ENCODE measurements around the gene HOXD9. TPM values are rescaled to one million over a fixed set of nuclear protein-coding genes. Genes with fewer than 3 reads are reported as not detected.

HOXD9 gene
- total RNA-seq, 6 donors from 2014 or later: 0.40 to 1.2 TPM; not detected in 4

DNA sequence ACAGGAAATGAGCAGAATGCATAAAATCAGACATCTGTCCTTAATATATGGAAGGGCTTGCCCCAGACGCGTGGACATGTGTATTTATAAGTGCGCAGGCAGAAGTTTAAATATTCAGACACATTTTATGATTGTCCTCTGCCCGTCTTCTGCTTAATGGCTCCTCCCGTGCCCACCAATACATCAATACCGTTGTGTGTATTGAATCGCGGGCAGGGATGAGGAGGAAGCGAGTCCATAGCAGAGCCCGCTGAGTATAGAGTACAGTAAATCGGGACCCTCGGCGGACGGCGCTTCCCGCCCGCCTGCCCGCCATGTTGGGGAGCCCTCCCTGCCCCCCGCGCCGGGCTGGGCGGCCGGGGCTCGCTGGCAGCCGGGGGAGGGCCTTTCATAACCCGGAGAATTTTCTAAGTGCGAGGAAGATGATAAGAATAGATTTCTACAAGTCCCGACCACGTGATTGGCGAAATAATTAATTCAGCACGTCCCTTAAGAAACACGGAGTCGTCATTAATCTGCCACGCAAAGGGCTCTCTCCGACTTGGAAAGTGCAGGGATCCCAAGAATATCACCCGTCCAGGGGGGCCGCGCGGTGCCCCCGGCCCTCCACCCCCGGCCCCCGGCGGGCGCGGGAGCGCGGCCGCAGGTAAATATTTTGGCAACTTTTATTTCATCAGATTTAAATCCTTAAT lies 34.4 kb downstream of the HOXD9 start, which contains the start of gene HOXD3:
Gene HOXD3, plus strand, starts transcription at position 501 of the 692 bp plus-strand sequence. CDS start 11,808 bp downstream, outside the sequence.
- no peaks in the 10 kb centered on the region for H3K9me3 ChIP-seq
- TF ChIP-seq POLR2AphosphoS5 (IDR thresholded peaks at IDR 0.05) (no peak), POLR2A (IDR thresholded peaks at IDR 0.05) (no peak), EP300 (IDR thresholded peaks at IDR 0.05) (no peak)
- TF ChIP-seq, protein P1, sequence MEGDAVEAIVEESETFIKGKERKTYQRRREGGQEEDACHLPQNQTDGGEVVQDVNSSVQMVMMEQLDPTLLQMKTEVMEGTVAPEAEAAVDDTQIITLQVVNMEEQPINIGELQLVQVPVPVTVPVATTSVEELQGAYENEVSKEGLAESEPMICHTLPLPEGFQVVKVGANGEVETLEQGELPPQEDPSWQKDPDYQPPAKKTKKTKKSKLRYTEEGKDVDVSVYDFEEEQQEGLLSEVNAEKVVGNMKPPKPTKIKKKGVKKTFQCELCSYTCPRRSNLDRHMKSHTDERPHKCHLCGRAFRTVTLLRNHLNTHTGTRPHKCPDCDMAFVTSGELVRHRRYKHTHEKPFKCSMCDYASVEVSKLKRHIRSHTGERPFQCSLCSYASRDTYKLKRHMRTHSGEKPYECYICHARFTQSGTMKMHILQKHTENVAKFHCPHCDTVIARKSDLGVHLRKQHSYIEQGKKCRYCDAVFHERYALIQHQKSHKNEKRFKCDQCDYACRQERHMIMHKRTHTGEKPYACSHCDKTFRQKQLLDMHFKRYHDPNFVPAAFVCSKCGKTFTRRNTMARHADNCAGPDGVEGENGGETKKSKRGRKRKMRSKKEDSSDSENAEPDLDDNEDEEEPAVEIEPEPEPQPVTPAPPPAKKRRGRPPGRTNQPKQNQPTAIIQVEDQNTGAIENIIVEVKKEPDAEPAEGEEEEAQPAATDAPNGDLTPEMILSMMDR (IDR thresholded peaks at IDR 0.05): no peak
- DNase-seq: peak in 1 of 2 donors; percentile 57
- peaks cover 14 to 46% (median 25%) of the 10 kb centered on the region in 4 donors for H3K4me1 ChIP-seq
- ATAC-seq (ENCODE audit: low FRiP score in 2 of 2): no peak
- H3K27me3 ChIP-seq: peaks cover 0 to 83% (median 41%) of the 10 kb centered on the region in 4 donors
- no peak within 1 kb of the TSS for H3K4me3 ChIP-seq
- H3K27ac ChIP-seq: no peak within 1 kb of the TSS
- no peaks in the 10 kb centered on the region for H3K36me3 ChIP-seq
- WGBS, 2 donors: 7 to 9% methylated on average over 34 to 48 of the region's 48 CpGs

DNA sequence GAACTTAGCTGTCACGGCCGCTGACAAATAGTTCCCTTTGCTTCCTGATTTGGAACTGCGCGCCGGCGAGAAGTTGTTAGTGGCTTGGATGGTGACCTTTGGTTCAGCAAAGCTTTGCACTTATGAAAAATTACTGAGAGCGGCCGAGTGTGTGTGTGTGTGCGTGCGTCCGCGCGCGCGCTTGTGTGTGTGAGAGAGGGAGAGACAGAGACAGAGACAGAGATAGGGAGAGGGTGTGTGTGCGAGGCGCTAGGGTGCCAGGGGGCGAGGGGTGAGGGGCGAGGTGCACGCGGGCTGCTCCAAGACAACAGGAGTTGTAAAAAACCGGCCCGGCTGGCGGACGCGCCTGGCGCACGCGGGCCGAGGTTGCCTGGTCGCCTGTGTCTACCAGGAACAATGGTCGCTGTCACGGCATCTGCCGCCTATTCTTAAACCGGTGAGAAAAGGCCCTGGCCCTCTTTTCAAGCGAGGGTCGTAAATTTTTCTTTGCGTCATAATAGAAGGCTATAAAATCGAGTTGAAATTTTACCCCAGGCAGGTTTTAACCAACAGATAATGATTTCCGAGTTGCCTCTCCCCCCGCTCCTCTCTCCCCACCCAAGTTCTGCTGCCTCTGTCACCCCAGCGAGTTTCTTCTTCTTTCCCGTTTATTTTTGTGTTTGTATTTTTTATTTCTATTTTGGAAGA lies 35.1 kb downstream of the HOXD9 start:
- H3K27ac ChIP-seq: no peak overlapping the region
- peaks cover 9 to 39% (median 23%) of the 10 kb centered on the region in 4 donors for H3K4me1 ChIP-seq
- no peaks in the 10 kb centered on the region for H3K9me3 ChIP-seq
- DNase-seq (peak in 1 of 2 donors; percentile 80), ATAC-seq (ENCODE audit: low FRiP score in 2 of 2) (no peak)
- no peak overlapping the region for H3K4me3 ChIP-seq
- TF ChIP-seq POLR2A (IDR thresholded peaks at IDR 0.05): no peak
- TF ChIP-seq, protein P1 (IDR thresholded peaks at IDR 0.05): no peak
- TF ChIP-seq EP300 (IDR thresholded peaks at IDR 0.05): no peak
- TF ChIP-seq POLR2AphosphoS5 (IDR thresholded peaks at IDR 0.05): no peak
- 10% methylated on average over 38 to 43 of the region's 43 CpGs for WGBS, 2 donors
- peaks cover 0 to 83% (median 41%) of the 10 kb centered on the region in 4 donors for H3K27me3 ChIP-seq
- no peaks in the 10 kb centered on the region for H3K36me3 ChIP-seq

DNA sequence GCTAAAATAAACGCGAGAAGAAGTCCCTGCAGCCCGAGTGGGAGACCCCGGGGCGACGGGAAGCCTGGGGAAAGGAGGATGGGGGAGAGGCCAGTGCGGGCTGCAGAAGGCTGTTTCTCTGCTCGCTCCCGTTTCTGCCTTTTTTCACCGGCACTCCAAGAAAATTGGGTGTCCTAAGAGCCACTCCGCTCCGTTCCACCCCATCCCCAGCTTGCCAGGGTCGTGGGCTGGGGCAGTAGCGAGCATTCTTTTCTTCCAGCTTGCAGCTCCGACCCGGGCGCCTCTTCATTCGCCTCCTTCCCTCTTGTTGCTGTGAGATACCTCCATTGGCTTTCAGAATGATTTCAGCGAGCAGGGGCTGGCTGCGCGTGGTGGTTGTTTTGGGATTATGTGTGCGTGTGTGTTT lies 35.7 kb downstream of the HOXD9 start:
- no peaks in the 10 kb centered on the region for H3K36me3 ChIP-seq
- H3K27me3 ChIP-seq: peaks cover 0 to 83% (median 42%) of the 10 kb centered on the region in 4 donors
- no peak for ATAC-seq (ENCODE audit: low FRiP score in 2 of 2)
- no peak overlapping the region for H3K4me3 ChIP-seq
- no peak for DNase-seq
- TF ChIP-seq POLR2A (IDR thresholded peaks at IDR 0.05) (no peak), EP300 (IDR thresholded peaks at IDR 0.05) (no peak), POLR2AphosphoS5 (IDR thresholded peaks at IDR 0.05) (no peak)
- TF ChIP-seq, protein P1 (IDR thresholded peaks at IDR 0.05): no peak
- H3K4me1 ChIP-seq: peaks cover 8 to 38% (median 23%) of the 10 kb centered on the region in 4 donors
- H3K9me3 ChIP-seq: no peaks in the 10 kb centered on the region
- WGBS, 2 donors: 7 to 9% methylated on average over 22 of the region's 22 CpGs
- no peak overlapping the region for H3K27ac ChIP-seq

DNA sequence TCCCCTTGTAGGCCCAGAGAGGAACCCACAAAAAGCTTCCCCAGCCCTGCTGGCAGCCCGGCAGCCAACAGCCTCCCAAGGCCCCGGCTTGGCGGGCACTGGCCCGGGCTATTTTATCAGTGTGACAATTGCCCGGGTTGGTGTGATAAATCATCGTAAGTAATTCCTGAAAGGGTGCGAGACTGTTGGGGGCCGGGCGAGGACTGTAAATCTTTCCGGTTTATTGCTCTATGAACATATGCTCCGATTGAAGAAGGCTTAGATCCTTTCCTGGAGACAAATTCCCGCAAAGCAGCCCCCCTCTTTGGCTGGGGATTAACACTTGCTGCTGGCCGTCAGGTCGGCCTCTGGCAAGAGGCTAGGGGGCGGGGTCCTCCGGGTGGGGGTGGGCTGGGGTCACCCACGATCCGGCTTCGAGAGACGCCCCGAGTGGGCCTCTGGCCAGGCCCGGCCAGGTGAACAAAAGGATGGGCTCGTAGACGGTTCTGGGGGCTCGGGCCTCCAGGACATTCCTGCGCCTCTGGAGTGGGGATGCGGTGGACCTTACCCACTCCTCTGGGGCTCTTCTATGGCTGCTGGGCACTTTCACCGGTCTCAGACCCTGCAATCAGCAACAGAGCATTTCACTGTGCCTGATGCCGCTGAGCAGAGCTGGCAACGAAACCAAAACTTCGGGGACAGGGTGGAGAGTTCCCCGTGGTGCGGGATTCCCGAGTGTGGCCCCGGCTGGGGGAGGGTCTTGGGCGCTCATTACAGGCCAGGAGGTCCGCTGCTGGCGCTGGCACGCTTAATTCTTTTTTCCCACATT lies 36.5 kb downstream of the HOXD9 start:
- H3K27me3 ChIP-seq: peaks cover 0 to 90% (median 43%) of the 10 kb centered on the region in 4 donors
- no peak for ATAC-seq (ENCODE audit: low FRiP score in 2 of 2)
- 8 to 12% methylated on average over 15 to 31 of the region's 39 CpGs for WGBS, 2 donors

More for the DNA sequence above, 36.5 kb downstream of the HOXD9 start:
- Histone ChIP-seq H3K27ac (no peak overlapping the region), H3K36me3 (no peaks in the 10 kb centered on the region), H3K4me3 (peak overlapping the region in 1 of 4 donors; percentile 1), H3K9me3 (no peaks in the 10 kb centered on the region), H3K4me1 (peaks cover 8 to 38% (median 23%) of the 10 kb centered on the region in 4 donors)
- peak in 1 of 2 donors; percentile 47 for DNase-seq
- TF ChIP-seq, protein P1 (IDR thresholded peaks at IDR 0.05): no peak
- TF ChIP-seq POLR2AphosphoS5 (IDR thresholded peaks at IDR 0.05) (no peak), EP300 (IDR thresholded peaks at IDR 0.05) (no peak), POLR2A (IDR thresholded peaks at IDR 0.05) (no peak)
